ENCODE measurements around the gene TUBD1. TPM values are rescaled to one million over a fixed set of nuclear protein-coding genes. Genes with fewer than 3 reads are reported as not detected.

TUBD1 gene
- total and polyA plus RNA-seq, 2 donors from 2014 or later = 6.8 to 11.9 TPM

DNA sequence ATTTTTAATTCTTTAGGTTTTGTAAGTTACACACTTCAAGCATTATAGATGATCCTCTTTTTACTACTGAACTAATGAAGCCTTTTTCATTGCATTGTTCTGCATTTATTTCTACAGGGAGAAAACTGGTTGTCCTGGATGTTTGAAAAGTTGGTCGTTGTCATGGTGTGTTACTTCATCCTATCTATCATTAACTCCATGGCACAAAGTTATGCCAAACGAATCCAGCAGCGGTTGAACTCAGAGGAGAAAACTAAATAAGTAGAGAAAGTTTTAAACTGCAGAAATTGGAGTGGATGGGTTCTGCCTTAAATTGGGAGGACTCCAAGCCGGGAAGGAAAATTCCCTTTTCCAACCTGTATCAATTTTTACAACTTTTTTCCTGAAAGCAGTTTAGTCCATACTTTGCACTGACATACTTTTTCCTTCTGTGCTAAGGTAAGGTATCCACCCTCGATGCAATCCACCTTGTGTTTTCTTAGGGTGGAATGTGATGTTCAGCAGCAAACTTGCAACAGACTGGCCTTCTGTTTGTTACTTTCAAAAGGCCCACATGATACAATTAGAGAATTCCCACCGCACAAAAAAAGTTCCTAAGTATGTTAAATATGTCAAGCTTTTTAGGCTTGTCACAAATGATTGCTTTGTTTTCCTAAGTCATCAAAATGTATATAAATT lies 53.0 kb downstream of the TUBD1 start:
- DNase-seq = peak in 1 of 5 donors; percentile 55
- Histone ChIP-seq H3K27me3 (ENCODE audit: control insufficient read depth, insufficient read depth, low read length) (no peaks in the 10 kb centered on the region), H3K4me1 (ENCODE audit: control insufficient read depth in 2 of 3, insufficient read depth in 2 of 3, low read depth in 1 of 3, low read length in 3 of 3) (peaks cover 0 to 3% (median 0%) of the 10 kb centered on the region in 3 donors), H3K9ac (ENCODE audit: low read length in 3 of 3) (peak overlapping the region; percentile 12 to 99 (median 98)), H3K27ac (ENCODE audit: low read depth in 2 of 2, low read length in 2 of 2) (peak overlapping the region; percentile 97 to 99), H3K9me3 (ENCODE audit: control insufficient read depth in 2 of 3, insufficient read depth in 1 of 3, low read length in 3 of 3) (no peaks in the 10 kb centered on the region), H3K4me3 (ENCODE audit: low read length in 3 of 3) (peak overlapping the region; percentile 30 to 98 (median 91)), H3K36me3 (ENCODE audit: control insufficient read depth in 2 of 3, insufficient read depth in 3 of 3, low read length in 3 of 3) (peaks cover 0 to 24% (median 16%) of the 10 kb centered on the region in 3 donors)
- FAIRE-seq = no peak
- intact Hi-C loops (cut with DNase I) = no loop called here
- TF ChIP-seq CTCF (IDR thresholded peaks at IDR 0.05; ENCODE audit: borderline replicate concordance, extremely low read depth, insufficient read depth) = no peak

DNA sequence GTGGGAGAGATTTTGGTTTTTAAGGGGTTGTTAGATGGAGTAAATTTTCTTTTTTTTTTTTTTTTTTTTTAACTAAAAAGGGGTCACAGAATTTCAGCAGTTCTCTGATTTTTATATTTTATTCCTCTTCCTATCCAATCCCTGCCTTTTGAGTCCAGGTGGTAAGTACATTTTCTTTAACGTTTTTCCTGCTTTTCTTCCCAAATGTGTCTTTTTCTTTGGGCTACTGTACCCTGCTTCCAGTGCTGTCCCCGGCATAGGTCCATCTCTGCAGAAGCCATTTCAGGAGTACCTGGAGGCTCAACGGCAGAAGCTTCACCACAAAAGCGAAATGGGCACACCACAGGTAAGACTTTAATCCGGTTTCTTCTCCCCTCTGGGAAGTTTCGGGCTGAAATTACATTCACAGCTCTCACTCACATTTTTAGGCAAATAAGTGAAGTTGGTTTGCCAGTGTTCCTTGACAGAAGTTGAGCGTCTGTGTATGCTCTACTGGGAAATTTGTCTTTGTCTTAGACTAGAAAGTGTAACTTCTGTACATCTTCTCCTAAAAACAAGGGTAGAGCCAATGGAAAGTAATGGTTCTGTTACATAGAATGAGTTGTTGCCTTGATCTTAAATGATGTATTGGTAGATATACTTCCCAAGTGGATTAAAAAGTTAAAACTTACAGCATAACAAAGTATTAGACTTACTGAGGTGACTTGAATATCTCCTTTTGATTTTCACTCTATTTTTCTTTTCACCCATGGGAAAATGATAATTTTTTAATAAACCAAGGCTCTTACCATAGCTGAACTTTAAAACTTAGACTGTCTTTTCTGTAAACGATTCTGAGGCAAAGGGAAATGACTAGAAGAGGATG lies 54.5 kb downstream of the TUBD1 start:
- Histone ChIP-seq H3K27ac (ENCODE audit: low read depth in 2 of 2, low read length in 2 of 2) (peak overlapping the region; percentile 97 to 99), H3K9me3 (ENCODE audit: control insufficient read depth in 2 of 3, insufficient read depth in 1 of 3, low read length in 3 of 3) (no peaks in the 10 kb centered on the region), H3K4me3 (ENCODE audit: low read length in 3 of 3) (peak overlapping the region; percentile 76 to 98 (median 91)), H3K9ac (ENCODE audit: low read length in 3 of 3) (peak overlapping the region; percentile 49 to 99 (median 98)), H3K27me3 (ENCODE audit: control insufficient read depth, insufficient read depth, low read length) (no peaks in the 10 kb centered on the region), H3K4me1 (ENCODE audit: control insufficient read depth in 2 of 3, insufficient read depth in 2 of 3, low read depth in 1 of 3, low read length in 3 of 3) (peaks cover 0 to 3% (median 0%) of the 10 kb centered on the region in 3 donors), H3K36me3 (ENCODE audit: control insufficient read depth in 2 of 3, insufficient read depth in 3 of 3, low read length in 3 of 3) (peaks cover 0 to 24% (median 16%) of the 10 kb centered on the region in 3 donors)
- peak in 2 of 5 donors; percentile 24 to 36 for DNase-seq
- FAIRE-seq = no peak
- intact Hi-C loops (cut with DNase I) = no loop called here
- no peak for TF ChIP-seq CTCF (IDR thresholded peaks at IDR 0.05; ENCODE audit: borderline replicate concordance, extremely low read depth, insufficient read depth)

- Histone ChIP-seq H3K27ac (ENCODE audit: low read depth in 2 of 2, low read length in 2 of 2) (peak overlapping the region; percentile 97 to 99), H3K9me3 (ENCODE audit: control insufficient read depth in 2 of 3, insufficient read depth in 1 of 3, low read length in 3 of 3) (no peaks in the 10 kb centered on the region), H3K4me3 (ENCODE audit: low read length in 3 of 3) (peak overlapping the region; percentile 76 to 98 (median 91)), H3K36me3 (ENCODE audit: control insufficient read depth in 2 of 3, insufficient read depth in 3 of 3, low read length in 3 of 3) (peaks cover 0 to 24% (median 16%) of the 10 kb centered on the region in 3 donors), H3K27me3 (ENCODE audit: control insufficient read depth, insufficient read depth, low read length) (no peaks in the 10 kb centered on the region), H3K9ac (ENCODE audit: low read length in 3 of 3) (peak overlapping the region; percentile 49 to 99 (median 98)), H3K4me1 (ENCODE audit: control insufficient read depth in 2 of 3, insufficient read depth in 2 of 3, low read depth in 1 of 3, low read length in 3 of 3) (peaks cover 0 to 3% (median 0%) of the 10 kb centered on the region in 3 donors)
- DNase-seq (peak; percentile 57 to 98 (median 71)), FAIRE-seq (peak; percentile 95)
- intact Hi-C loops (cut with DNase I) = no loop called here
- no peak for TF ChIP-seq CTCF (IDR thresholded peaks at IDR 0.05; ENCODE audit: borderline replicate concordance, extremely low read depth, insufficient read depth)
These were observed 55.3 kb downstream of the TUBD1 start for GRCh38 chr17:59837308-59838051.

Measured in kidney (tissue), 14 donors.